GM19025 (cell line): ENCODE results near the gene SLC39A6.
"Not testable (repeated sequence)": the region's sequence is repeated elsewhere in the genome, so short reads cannot be mapped to it uniquely, and the experiment has no call there.

Experiments used
- ATAC-seq: cut with Tn5 transposase; IDR thresholded peaks from one replicate; pipeline ENCODE4 v1.9.1; 2021; ENCODE audit warnings: mild to moderate bottlenecking, low read depth, moderate library complexity; ENCODE audit not compliant: unreplicated experiment

SLC39A6 gene

GRCh38 chr18:36066001-36066400, 63.1 kb downstream of the SLC39A6 start:
- no peak for ATAC-seq

GRCh38 chr18:36064809-36065079, 64.4 kb downstream of the SLC39A6 start:
- ATAC-seq, result not testable (repeated sequence)

DNA sequence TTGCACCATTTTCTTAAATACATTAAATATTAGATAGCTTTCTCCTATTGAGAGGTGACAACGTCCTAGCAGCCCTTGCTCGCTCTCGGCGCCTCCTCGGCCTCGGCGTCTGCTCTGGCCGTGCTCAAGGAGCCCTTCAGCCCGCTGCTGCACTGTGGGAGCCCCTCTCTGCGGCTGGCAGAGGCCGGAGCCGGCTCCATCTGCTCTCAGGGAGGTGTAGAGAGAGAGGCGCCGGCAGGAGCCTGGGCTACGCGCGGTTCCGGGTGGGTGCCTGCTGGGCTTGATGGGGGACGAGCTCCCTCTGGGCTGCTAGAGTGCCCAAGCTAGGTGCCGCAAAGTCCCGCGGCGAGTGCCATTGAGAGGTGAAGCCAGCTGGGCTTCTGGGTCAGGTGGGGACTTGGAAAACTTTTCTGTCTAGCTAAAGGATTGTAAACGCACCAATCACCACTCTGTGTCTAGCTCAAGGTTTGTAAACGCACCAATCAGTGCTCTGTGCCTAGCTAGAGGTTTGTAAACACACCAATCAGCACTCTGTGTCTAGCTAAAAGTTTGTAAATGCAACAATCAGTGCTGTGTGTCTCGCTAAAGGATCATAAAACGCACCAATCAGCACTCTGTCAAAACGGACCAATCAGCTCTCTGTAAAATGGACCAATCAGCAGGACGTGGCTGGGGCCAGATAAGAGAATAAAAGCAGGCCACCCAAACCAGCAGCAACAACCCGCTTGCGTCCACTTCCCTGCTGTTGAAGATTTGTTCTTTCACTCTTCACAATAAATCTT, 64.9 kb downstream of the SLC39A6 start:
- ATAC-seq, result no peak

- no peak for ATAC-seq
Measured at GRCh38 chr18:36058674-36059073, 70.5 kb downstream of the SLC39A6 start.
